ENCODE data around the gene CACNA2D2. TPM values are rescaled to one million over a fixed set of nuclear protein-coding genes. Genes with fewer than 3 reads are reported as not detected.

Gene CACNA2D2
- total RNA-seq, 2 donors from 2014 or later = 1.3 TPM

DNA sequence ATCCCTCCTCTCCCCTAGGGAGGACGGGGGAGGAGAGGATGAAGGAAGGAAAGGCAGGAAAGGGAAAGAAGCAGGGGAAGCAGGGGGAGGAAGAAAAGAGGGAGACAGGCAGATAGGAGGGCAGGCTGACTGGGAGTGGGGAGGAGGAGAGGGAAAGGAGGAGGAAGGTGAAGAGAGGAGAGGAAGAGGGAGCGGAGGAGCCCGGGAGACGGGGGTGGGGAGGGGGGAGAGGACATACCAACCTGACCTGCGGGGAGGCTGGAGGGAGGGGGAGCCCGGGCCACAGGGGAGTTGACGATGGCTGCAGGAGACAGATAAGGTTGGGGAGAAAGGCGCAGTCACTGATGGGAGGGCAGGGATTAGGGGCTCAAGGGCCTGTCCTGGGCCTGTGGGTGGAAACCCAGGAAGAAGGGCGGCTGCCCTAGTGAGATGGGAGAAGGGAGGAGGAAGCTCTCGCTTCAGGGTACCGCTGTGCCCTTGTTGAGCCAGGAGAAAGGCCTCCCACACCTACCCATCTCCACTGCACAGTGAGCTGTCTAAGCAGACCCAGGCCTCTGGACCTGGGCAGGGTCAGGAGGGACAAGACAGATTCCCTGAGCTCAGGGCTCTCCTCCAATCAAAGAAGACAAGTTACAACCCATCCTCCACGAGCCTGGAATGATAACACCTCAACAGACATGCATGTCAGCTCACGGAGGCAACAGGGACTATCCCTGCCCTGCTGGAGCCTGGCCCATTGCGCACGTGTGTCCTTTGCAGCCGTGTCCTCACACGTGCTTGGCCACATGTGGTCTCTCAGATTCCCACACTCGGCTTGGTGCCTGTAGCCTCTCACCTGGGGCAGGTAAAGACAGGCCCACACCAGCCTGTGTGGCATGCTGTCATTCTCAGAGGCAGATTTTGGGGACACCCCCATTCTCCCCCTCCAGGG is 36.2 kb upstream of the CACNA2D2 start:
- no peak for ATAC-seq
- Histone ChIP-seq H3K4me1 (no peaks in the 10 kb centered on the region), H3K36me3 (replicated peaks in 1 of 2; ENCODE audit: insufficient read depth in 1 of 2, low read depth in 2 of 2) (no peaks in the 10 kb centered on the region), H3K27ac (no peak overlapping the region), H3K4me3 (no peak overlapping the region), H3K27me3 (no peaks in the 10 kb centered on the region), H3K9me3 (no peaks in the 10 kb centered on the region)
- WGBS, 2 donors = 61 to 71% methylated on average over 18 of the region's 18 CpGs
- TF ChIP-seq, protein P1, sequence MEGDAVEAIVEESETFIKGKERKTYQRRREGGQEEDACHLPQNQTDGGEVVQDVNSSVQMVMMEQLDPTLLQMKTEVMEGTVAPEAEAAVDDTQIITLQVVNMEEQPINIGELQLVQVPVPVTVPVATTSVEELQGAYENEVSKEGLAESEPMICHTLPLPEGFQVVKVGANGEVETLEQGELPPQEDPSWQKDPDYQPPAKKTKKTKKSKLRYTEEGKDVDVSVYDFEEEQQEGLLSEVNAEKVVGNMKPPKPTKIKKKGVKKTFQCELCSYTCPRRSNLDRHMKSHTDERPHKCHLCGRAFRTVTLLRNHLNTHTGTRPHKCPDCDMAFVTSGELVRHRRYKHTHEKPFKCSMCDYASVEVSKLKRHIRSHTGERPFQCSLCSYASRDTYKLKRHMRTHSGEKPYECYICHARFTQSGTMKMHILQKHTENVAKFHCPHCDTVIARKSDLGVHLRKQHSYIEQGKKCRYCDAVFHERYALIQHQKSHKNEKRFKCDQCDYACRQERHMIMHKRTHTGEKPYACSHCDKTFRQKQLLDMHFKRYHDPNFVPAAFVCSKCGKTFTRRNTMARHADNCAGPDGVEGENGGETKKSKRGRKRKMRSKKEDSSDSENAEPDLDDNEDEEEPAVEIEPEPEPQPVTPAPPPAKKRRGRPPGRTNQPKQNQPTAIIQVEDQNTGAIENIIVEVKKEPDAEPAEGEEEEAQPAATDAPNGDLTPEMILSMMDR (IDR thresholded peaks at IDR 0.05) = no peak
- TF ChIP-seq POLR2A (IDR thresholded peaks at IDR 0.05) = no peak
- intact Hi-C loops (cut with DNase I) = loop anchor here (5.0 to 10.0 kb wide), 2 partner anchors 102 to 195 kb away; partner anchors contain the start of genes RASSF1 and ZMYND10
- DNase-seq = no peak

DNA sequence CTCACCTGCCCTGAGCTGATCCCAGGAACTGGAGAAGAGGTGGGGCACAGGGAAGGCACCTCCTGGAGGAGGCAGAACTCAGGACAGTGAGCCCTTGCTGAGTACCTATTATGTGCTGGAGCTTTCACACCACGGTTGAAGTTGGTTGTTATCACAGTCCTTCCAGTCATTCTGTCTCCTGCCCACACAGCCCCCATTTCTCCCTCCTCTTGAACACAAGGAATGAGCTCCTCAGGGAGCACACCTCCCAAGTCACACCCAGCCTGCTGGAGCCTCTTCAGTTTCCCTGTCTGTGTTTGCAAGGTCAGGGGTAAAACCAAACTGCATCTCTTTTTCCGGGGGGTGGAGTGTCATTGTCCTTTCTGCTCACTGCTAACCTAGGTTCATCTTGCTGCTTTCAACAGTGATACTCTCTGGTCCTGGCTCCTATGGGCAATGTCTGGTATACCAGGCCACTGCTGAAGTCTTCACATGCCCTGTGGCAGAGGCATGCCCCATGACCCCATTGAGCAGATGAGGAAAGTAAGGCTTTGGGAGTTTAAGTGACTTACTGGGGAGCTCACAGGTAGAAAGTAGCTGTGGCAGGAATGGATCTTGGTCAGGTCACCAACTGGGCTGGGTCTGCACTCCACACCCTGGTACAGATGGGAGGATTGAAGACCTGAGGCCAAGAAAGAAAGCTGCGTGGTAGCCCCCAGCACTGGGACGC is 34.1 kb upstream of the CACNA2D2 start:
- DNase-seq (no peak), ATAC-seq (no peak)
- H3K36me3 ChIP-seq (replicated peaks in 1 of 2; ENCODE audit: insufficient read depth in 1 of 2, low read depth in 2 of 2) = no peaks in the 10 kb centered on the region
- 62 to 69% methylated on average over 4 of the region's 4 CpGs for WGBS, 2 donors
- no peak overlapping the region for H3K4me3 ChIP-seq
- no peaks in the 10 kb centered on the region for H3K27me3 ChIP-seq
- no peaks in the 10 kb centered on the region for H3K9me3 ChIP-seq
- no peak overlapping the region for H3K27ac ChIP-seq
- intact Hi-C loops (cut with DNase I) = no loop called here
- TF ChIP-seq, protein P1 (IDR thresholded peaks at IDR 0.05) = no peak
- no peak for TF ChIP-seq POLR2A (IDR thresholded peaks at IDR 0.05)
- no peaks in the 10 kb centered on the region for H3K4me1 ChIP-seq

DNA sequence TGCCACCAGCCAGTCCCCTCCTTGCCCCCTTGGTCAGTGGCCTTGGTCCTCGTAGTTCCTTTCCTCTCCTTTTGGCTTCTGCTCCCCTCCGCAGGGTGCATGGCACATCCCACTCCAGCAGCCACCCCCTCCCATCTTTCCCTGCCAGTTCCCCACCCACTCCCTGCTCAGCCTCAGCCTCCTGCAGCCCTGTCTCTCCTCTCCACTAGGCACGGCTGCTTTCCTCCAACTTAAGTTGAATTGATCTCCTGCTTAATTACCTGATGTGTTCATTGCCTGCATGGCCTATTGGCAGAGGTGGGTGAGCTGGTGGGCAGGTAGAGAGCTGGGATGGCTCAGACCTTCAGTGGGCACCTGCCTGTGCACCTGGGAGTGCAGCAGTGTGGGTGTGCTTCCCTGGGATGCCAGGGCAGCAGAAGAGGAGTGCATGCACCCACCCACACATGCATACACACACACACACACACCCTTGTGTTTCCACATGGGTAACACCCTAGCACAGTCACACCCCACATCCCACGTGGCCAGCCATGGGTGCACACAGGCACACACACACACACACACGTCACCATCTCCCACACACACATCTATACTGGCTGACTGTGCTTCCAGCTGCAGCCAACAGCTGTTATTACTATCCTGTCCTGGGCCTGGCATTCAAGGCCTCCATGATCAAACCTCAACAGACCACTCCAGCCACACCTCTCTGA is 33.2 kb upstream of the CACNA2D2 start:
- intact Hi-C loops (cut with DNase I) = no loop called here
- TF ChIP-seq, protein P1 (IDR thresholded peaks at IDR 0.05) = no peak
- TF ChIP-seq POLR2A (IDR thresholded peaks at IDR 0.05) = no peak
- Histone ChIP-seq H3K4me3 (no peak overlapping the region), H3K27me3 (no peaks in the 10 kb centered on the region), H3K9me3 (no peaks in the 10 kb centered on the region), H3K36me3 (replicated peaks in 1 of 2; ENCODE audit: insufficient read depth in 1 of 2, low read depth in 2 of 2) (no peaks in the 10 kb centered on the region), H3K27ac (no peak overlapping the region), H3K4me1 (no peaks in the 10 kb centered on the region)
- ATAC-seq (no peak), DNase-seq (no peak)
- WGBS, 2 donors = 57 to 67% methylated on average over 5 of the region's 5 CpGs

DNA sequence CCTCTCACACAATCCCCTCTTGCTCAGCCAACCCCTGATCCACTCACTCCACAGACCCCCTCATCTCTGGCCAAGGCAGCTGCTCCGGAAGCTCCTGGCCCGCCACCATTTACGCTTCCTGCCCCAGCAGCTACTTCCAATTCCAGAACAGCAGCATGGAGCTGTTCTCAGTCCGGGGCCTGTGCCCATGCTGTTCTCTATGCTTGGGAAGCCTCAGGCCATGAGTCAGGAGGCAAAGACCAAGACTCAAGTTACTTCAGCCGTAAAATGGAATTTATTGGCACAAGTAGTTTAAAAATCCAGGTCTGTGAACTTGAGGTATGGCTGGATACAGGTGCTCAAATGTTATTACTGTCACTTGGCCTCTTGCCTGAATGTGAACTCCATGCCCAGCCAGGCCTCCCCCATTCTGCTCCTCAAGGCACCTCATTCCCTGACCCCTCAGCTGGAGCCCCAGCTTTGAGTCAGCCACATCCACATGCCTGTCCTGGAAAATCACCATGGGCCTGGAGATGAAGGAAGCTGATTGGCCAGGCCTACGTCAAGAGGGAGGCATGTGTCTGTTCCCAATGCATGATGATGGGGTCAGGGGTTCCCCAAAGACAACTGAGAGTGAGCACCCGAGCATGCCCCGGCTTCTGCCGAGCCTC is 31.4 kb upstream of the CACNA2D2 start:
- no peak for TF ChIP-seq POLR2A (IDR thresholded peaks at IDR 0.05)
- TF ChIP-seq, protein P1 (IDR thresholded peaks at IDR 0.05) = no peak
- intact Hi-C loops (cut with DNase I) = no loop called here
- DNase-seq (no peak), ATAC-seq (no peak)
- H3K27ac ChIP-seq = no peak overlapping the region
- WGBS, 2 donors = 65 to 70% methylated on average over 9 of the region's 9 CpGs
- H3K4me1 ChIP-seq = no peaks in the 10 kb centered on the region
- H3K36me3 ChIP-seq (replicated peaks in 1 of 2; ENCODE audit: insufficient read depth in 1 of 2, low read depth in 2 of 2) = no peaks in the 10 kb centered on the region
- no peak overlapping the region for H3K4me3 ChIP-seq
- H3K9me3 ChIP-seq = no peaks in the 10 kb centered on the region
- no peaks in the 10 kb centered on the region for H3K27me3 ChIP-seq

Data from body of pancreas (tissue), 4 donors.